Activated B cell treated with CpG ODN at 0.5 μM for 24 hours (primary cell): ENCODE measurements around the gene NEURL3. TPM values are rescaled to one million over a fixed set of nuclear protein-coding genes. Genes with fewer than 3 reads are reported as not detected.
A peak's percentile ranks its signal among the peaks of the same experiment; 100 is the strongest.

Source experiments
- ATAC-seq: fragments of 200-7000 bp; cut with Tn5 transposase; one replicate; pipeline ENCODE4 v1.10.0; 2021; ENCODE audit warnings: low read depth, mild to moderate bottlenecking, moderate library complexity
- CTCF ChIA-PET: fragments of 350-600 bp; sonication (Branson Sonifier 250); formaldehyde crosslinking; loops from one replicate; lab custom pipeline; 2021; ENCODE audit warnings: antibody characterized with exemption; lab: Charles Lee
- POLR2A ChIA-PET: fragments of 350-600 bp; sonication (Branson Sonifier 250); formaldehyde crosslinking; loops from one replicate; lab custom pipeline; 2021; ENCODE audit warnings: antibody characterized with exemption; lab: Charles Lee
- DNase-seq: peaks from one replicate; pipeline ENCODE4 v3.0.0; 2022
- H3K27ac Mint-ChIP-seq: one replicate; pipeline ENCODE4 v1.8.0; 2020; ENCODE audit warnings: mixed read lengths
- H3K27me3 Mint-ChIP-seq: one replicate; pipeline ENCODE4 v1.8.0; 2021; ENCODE audit warnings: mixed read lengths
- H3K36me3 Mint-ChIP-seq: one replicate; pipeline ENCODE4 v1.8.0; 2021; ENCODE audit warnings: low read depth, mixed read lengths
- H3K4me1 Mint-ChIP-seq: one replicate; pipeline ENCODE4 v1.8.0; 2021; ENCODE audit warnings: mixed read lengths
- H3K4me3 Mint-ChIP-seq: one replicate; pipeline ENCODE4 v1.8.0; 2020; ENCODE audit warnings: mild to moderate bottlenecking, mixed read lengths
- H3K9me3 Mint-ChIP-seq: one replicate; pipeline ENCODE4 v1.8.0; 2020; ENCODE audit warnings: mixed read lengths
- CTCF ChIP-seq: fragments of 200-600 bp; IDR thresholded peaks from one replicate; pipeline ENCODE4 v1.8.0; 2022; ENCODE audit warnings: antibody characterized with exemption, mild to moderate bottlenecking
- intact Hi-C: fragments of 100-400 bp; cut with micrococcal nuclease; formaldehyde crosslinking; loops from one replicate; pipeline ENCODE4 v1.15.1; 2024
- total RNA-seq: library from RNA; stranded (reverse); gene quantifications from 2 replicates; pipeline ENCODE4 v1.2.3, GENCODE V29; 2022

The NEURL3 gene
- total RNA-seq, 1 donor from 2014 or later = not detected

DNA sequence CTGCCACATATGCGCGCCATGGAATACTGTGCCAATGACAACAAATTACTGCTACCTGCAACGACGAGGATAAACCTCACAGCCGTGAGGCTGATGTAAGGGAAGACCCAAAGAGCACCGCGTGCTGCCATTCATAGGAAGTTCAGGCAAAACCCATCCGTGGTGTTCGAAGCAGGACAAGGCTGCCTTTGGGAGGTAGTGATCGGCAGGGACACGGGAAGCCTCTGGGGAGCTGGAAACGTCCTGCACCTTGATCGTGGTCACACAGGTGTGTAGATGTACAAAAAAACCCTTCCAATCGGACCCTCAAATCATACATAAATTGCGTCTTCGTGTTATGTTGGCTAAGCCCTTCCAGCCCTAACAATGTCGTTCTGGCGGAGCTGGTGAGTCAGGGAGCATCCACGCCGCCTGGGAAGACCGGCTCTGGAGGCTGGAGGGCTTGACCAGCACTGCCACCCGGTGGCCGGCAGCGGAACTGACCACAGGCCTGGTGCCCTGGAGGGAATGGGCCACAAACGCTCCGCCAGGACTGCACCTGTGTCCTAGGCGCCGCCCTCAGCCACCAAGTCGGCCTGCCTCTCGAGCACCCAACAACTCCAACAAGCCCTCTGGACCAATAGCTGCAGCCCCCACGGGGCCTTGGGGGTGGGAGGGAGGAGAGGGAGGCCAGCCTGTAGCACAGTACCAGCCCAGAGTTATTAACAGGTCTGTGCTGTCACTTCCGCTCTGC lies 4.1 kb upstream of the NEURL3 start:
- no peak overlapping the region for H3K27ac Mint-ChIP-seq

DNA sequence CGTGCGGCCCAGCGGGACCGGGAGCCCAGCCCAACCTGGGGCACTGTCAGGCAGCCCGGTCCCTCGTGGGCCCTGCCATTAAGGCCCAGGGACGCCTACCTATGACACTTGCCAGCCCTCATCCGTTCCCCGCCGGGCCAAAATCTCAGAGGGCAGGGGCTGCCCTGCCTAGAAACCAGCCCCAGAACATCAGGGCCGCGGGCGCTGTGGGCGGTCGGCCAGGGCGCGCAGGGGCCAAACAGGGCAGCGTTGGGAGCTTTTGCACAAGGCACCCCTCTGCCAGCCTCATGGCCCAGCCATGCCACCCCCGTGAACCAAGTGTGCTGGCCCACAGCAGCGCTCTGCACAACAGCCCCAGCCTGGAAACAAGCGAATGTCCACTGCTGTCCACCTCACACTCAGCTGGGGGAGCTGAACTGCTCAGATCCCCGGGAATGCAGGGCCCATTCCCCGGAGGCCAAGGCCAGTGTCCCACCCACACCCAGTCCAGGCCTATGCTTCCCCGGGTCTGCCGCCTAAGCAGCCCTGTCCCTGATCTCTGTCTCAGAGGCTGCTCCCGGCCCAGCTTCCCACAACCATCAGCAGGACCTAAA lies 3.5 kb upstream of the NEURL3 start:
- H3K4me1 Mint-ChIP-seq = peaks cover 25% of the 10 kb centered on the region
- no peak for TF ChIP-seq CTCF
- H3K27ac Mint-ChIP-seq = no peak overlapping the region
- no peak for ATAC-seq
- CTCF ChIA-PET = interaction anchor here (0.6 to 5.8 kb wide), 17 partner anchors 10 to 486 kb away, joined by 3 to 78 read pairs (median 5); partner anchors contain the start of gene ASTL
- intact Hi-C loops = loop anchor here (1.0 to 10.0 kb wide), 12 partner anchors 19 to 516 kb away; partner anchors contain the start of genes ARID5A, CIAO1 and SNRNP200
- no peaks in the 10 kb centered on the region for H3K36me3 Mint-ChIP-seq
- POLR2A ChIA-PET = interaction anchor here (0.8 to 2.2 kb wide), 3 partner anchors 19 to 100 kb away, joined by 3 to 7 read pairs (median 6); no protein-coding TSS in a partner anchor
- no peaks in the 10 kb centered on the region for H3K9me3 Mint-ChIP-seq
- H3K4me3 Mint-ChIP-seq = peak overlapping the region; percentile 65
- DNase-seq = no peak
- peaks cover 7% of the 10 kb centered on the region for H3K27me3 Mint-ChIP-seq

More for the DNA sequence above, 4.1 kb upstream of the NEURL3 start:
- no peaks in the 10 kb centered on the region for H3K36me3 Mint-ChIP-seq
- intact Hi-C loops = loop anchor here (1.0 to 10.0 kb wide), 7 partner anchors 18 to 516 kb away; partner anchors contain the start of genes ARID5A and CIAO1
- H3K27me3 Mint-ChIP-seq = peaks cover 7% of the 10 kb centered on the region
- no peaks in the 10 kb centered on the region for H3K9me3 Mint-ChIP-seq
- peak; percentile 23 for TF ChIP-seq CTCF
- POLR2A ChIA-PET = interaction anchor here (0.8 to 2.2 kb wide), 6 partner anchors 19 to 203 kb away, joined by 3 to 7 read pairs (median 4); no protein-coding TSS in a partner anchor
- CTCF ChIA-PET = interaction anchor here (0.7 to 5.8 kb wide), 15 partner anchors 9 to 487 kb away, joined by 3 to 78 read pairs (median 5); partner anchors contain the start of gene ASTL
- ATAC-seq (peak; percentile 67), DNase-seq (peak; percentile 73)
- H3K4me1 Mint-ChIP-seq = peaks cover 25% of the 10 kb centered on the region
- peak overlapping the region; percentile 65 for H3K4me3 Mint-ChIP-seq

GRCh38 chr2:96507957-96508520 lies 2.9 kb upstream of the NEURL3 start:
- POLR2A ChIA-PET = interaction anchor here (2.1 to 2.2 kb wide), 2 partner anchors 20 to 100 kb away, joined by 6 to 7 read pairs; no protein-coding TSS in a partner anchor
- DNase-seq (peak; percentile 94), ATAC-seq (peak; percentile 93)
- Mint-ChIP-seq H3K9me3 (no peaks in the 10 kb centered on the region), H3K27ac (no peak overlapping the region), H3K27me3 (peaks cover 7% of the 10 kb centered on the region), H3K4me1 (peaks cover 29% of the 10 kb centered on the region), H3K4me3 (peak overlapping the region; percentile 73), H3K36me3 (no peaks in the 10 kb centered on the region)
- CTCF ChIA-PET = interaction anchor here (0.6 to 5.8 kb wide), 12 partner anchors 11 to 486 kb away, joined by 3 to 78 read pairs (median 4); no protein-coding TSS in a partner anchor
- TF ChIP-seq CTCF = peak; percentile 96
- intact Hi-C loops = loop anchor here (1.0 to 10.0 kb wide), 9 partner anchors 22 to 515 kb away; partner anchors contain the start of genes ARID5A, CIAO1 and SNRNP200

DNA sequence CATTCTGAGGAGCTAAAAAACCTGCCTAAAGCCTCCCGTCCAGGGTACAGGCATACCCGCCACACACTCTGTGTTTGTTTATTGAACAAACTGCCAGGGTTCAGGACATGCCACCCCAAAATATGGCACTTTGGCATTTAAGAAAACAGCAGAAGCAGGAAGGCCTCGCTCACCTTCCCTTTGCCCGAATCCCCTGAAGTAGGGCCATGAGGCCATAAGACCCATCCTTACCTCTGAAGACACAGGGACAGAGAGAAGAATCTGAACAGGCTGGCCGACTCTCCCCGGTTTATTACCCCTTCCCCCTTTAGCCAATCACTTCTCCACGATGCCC lies 1.7 kb upstream of the NEURL3 start:
- no peak for DNase-seq
- Mint-ChIP-seq H3K4me1 (peaks cover 34% of the 10 kb centered on the region), H3K27me3 (peaks cover 7% of the 10 kb centered on the region), H3K4me3 (no peak overlapping the region), H3K9me3 (no peaks in the 10 kb centered on the region), H3K27ac (no peak overlapping the region), H3K36me3 (no peaks in the 10 kb centered on the region)
- CTCF ChIA-PET = interaction anchor here (1.2 to 2.8 kb wide), 2 partner anchors 99 to 103 kb away, joined by 4 to 12 read pairs; no protein-coding TSS in a partner anchor
- TF ChIP-seq CTCF = no peak
- intact Hi-C loops = loop anchor here (10.0 kb wide), 1 partner anchor 482 kb away; no protein-coding TSS in a partner anchor
- POLR2A ChIA-PET = no interaction called here
- ATAC-seq = no peak
